ENCODE results near the gene RNMT. TPM values are rescaled to one million over a fixed set of nuclear protein-coding genes. Genes with fewer than 3 reads are reported as not detected.

RNMT gene
- total RNA-seq, 2 experiments from 2014 or later, result 17.3 to 35.6 TPM

DNA sequence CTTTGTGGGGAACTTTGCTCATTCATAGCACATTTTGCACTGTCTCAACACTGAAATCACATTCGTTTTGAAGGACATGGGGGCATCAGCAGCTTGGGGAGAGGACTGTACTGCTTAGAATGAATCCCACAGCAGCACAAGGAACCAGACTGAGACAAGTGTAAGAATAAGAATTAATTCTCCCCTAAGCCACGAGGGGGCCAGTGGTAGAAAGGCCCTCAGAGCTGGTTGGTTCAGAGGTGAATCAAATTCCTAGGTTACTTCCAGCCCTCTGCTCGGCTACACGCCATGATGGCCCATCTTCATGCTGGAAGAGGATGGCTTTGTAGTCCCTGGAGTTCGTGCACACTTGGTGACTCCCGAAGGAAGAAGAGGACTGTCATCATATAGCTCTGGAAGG is 85.5 kb downstream of the RNMT start:
- Histone ChIP-seq H3K9me2 (ENCODE audit: insufficient read depth, low read length) (no peaks in the 10 kb centered on the region), H3K4me1 (ENCODE audit: insufficient read depth, low read length, poor library complexity, severe bottlenecking) (no peaks in the 10 kb centered on the region), H3K79me2 (ENCODE audit: insufficient read depth, low read depth, low read length) (no peaks in the 10 kb centered on the region), H3K4me3 (ENCODE audit: low read depth, low read length, poor library complexity, severe bottlenecking) (no peak overlapping the region), H3K9me3 (ENCODE audit: low read length) (no peaks in the 10 kb centered on the region), H2AFZ (ENCODE audit: low read length) (no peak overlapping the region), H3K27ac (ENCODE audit: low read depth, low read length, poor library complexity, severe bottlenecking) (no peak overlapping the region), H3K36me3 (ENCODE audit: insufficient read depth, low read length) (no peaks in the 10 kb centered on the region), H3K4me2 (ENCODE audit: low read length) (no peak overlapping the region), H4K20me1 (ENCODE audit: insufficient read depth, low read length) (no peaks in the 10 kb centered on the region)
- ChIA-PET POLR2A (interaction anchor here (0.6 kb wide), 2 partner anchors 342 to 348 kb away, joined by 3 read pairs; no protein-coding TSS in a partner anchor), CTCF (ENCODE audit: unreplicated experiment) (no interaction called here)
- peak; percentile 21 for DNase-seq (ENCODE audit: low spot score)
- intact Hi-C loops (cut with micrococcal nuclease; ENCODE audit: unreplicated experiment), result loop anchor here (2.0 to 10.0 kb wide), 3 partner anchors 213 to 363 kb away; no protein-coding TSS in a partner anchor
- no TSS peak for BruUV-seq (replicated peaks)
- TF ChIP-seq EZH2phosphoT487 (IDR thresholded peaks at IDR 0.05; ENCODE audit: borderline replicate concordance, low read depth, low read length), result no peak
- TF ChIP-seq, protein P1, sequence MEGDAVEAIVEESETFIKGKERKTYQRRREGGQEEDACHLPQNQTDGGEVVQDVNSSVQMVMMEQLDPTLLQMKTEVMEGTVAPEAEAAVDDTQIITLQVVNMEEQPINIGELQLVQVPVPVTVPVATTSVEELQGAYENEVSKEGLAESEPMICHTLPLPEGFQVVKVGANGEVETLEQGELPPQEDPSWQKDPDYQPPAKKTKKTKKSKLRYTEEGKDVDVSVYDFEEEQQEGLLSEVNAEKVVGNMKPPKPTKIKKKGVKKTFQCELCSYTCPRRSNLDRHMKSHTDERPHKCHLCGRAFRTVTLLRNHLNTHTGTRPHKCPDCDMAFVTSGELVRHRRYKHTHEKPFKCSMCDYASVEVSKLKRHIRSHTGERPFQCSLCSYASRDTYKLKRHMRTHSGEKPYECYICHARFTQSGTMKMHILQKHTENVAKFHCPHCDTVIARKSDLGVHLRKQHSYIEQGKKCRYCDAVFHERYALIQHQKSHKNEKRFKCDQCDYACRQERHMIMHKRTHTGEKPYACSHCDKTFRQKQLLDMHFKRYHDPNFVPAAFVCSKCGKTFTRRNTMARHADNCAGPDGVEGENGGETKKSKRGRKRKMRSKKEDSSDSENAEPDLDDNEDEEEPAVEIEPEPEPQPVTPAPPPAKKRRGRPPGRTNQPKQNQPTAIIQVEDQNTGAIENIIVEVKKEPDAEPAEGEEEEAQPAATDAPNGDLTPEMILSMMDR (conservative IDR thresholded peaks at IDR 0.05; ENCODE audit: low read length), result peak; percentile 68

DNA sequence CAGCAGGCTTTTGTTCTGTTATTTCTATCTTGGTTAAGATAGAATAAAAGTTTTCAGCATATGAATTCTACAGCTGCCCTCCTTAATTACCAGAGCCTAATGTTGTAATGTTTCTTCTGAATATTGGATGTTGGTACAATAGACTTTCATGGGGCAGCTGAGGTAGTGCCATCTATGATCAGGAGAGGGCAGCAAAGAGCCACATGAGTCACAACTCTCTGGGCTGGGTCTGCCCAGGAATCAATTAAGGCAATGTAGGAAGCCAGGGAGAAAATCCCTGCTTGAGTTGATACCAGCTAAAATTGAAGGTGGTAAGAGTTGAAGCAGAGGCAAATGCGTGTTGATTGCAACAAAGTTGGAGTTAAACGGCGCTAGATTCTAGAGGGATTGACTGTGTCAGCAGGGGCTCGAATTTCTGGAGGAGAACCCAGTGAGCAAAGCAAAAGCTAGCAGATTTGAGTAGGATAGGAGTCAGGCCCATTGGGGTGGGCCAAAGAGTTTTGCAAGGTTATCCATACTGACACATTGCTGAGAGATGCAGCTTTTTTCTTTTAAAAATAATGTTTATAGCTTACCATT is 86.9 kb downstream of the RNMT start:
- POLR2A ChIA-PET, result interaction anchor here (0.6 to 1.3 kb wide), 5 partner anchors 66 to 1220 kb away, joined by 3 to 8 read pairs (median 3); no protein-coding TSS in a partner anchor

More for the DNA sequence above, 86.9 kb downstream of the RNMT start:
- H3K36me3 ChIP-seq (ENCODE audit: insufficient read depth, low read length), result no peaks in the 10 kb centered on the region
- peak; percentile 64 for DNase-seq (ENCODE audit: low spot score)
- CTCF ChIA-PET (ENCODE audit: unreplicated experiment), result interaction anchor here (0.6 to 1.5 kb wide), 4 partner anchors 38 to 279 kb away, joined by 3 read pairs; no protein-coding TSS in a partner anchor
- no TSS peak for BruUV-seq (replicated peaks)
- TF ChIP-seq, protein P1 (conservative IDR thresholded peaks at IDR 0.05; ENCODE audit: low read length), result peak; percentile 93
- no peak for TF ChIP-seq EZH2phosphoT487 (IDR thresholded peaks at IDR 0.05; ENCODE audit: borderline replicate concordance, low read depth, low read length)
- H4K20me1 ChIP-seq (ENCODE audit: insufficient read depth, low read length), result no peaks in the 10 kb centered on the region
- H3K9me3 ChIP-seq (ENCODE audit: low read length), result no peaks in the 10 kb centered on the region
- no peaks in the 10 kb centered on the region for H3K4me1 ChIP-seq (ENCODE audit: insufficient read depth, low read length, poor library complexity, severe bottlenecking)
- intact Hi-C loops (cut with micrococcal nuclease; ENCODE audit: unreplicated experiment), result loop anchor here (1.0 to 10.0 kb wide), 4 partner anchors 211 to 361 kb away; no protein-coding TSS in a partner anchor
- no peaks in the 10 kb centered on the region for H3K9me2 ChIP-seq (ENCODE audit: insufficient read depth, low read length)
- H2AFZ ChIP-seq (ENCODE audit: low read length), result no peak overlapping the region
- H3K79me2 ChIP-seq (ENCODE audit: insufficient read depth, low read depth, low read length), result no peaks in the 10 kb centered on the region
- no peak overlapping the region for H3K4me3 ChIP-seq (ENCODE audit: low read depth, low read length, poor library complexity, severe bottlenecking)
- H3K4me2 ChIP-seq (ENCODE audit: low read length), result no peak overlapping the region
- no peak overlapping the region for H3K27ac ChIP-seq (ENCODE audit: low read depth, low read length, poor library complexity, severe bottlenecking)

Small RNAs within 50 kb of the gene (small RNA-seq; reads per million reads assigned to genes)
- gene AP001525.1 (not detected), gene RN7SL362P (not detected)

Other genes starting within 250 kb of the RNMT start
- gene FAM210A, start 115 bp upstream of the RNMT start, total RNA-seq (2014; rRNA removed; shearing (Covaris generic)), result 22.6 and 23.1 TPM in 2 replicates
- gene FAM210A, start 115 bp upstream of the RNMT start, total RNA-seq (2022), result 21.8 and 30.6 TPM in 2 replicates
- not detected in 2 replicates for gene MC5R, start 97.5 kb downstream of the RNMT start, total RNA-seq (2014; rRNA removed; shearing (Covaris generic))
- not detected in 2 replicates for gene MC5R, start 97.5 kb downstream of the RNMT start, total RNA-seq (2022)
- gene MC2R, start 188.9 kb downstream of the RNMT start, total RNA-seq (2014; rRNA removed; shearing (Covaris generic)), result not detected in 2 replicates
- not detected in 2 replicates for gene MC2R, start 188.9 kb downstream of the RNMT start, total RNA-seq (2022)